Measurements from ENCODE around the gene BMPER.

The BMPER gene

GRCh38 chr7:34059136-34059828 is 153.9 kb downstream of the BMPER start:
- no peak for DNase-seq (ENCODE audit: low read depth in 2 of 2, low spot score in 1 of 2)

- DNase-seq (ENCODE audit: low read depth in 2 of 2, low spot score in 1 of 2), result no peak
Observed at GRCh38 chr7:34060196-34060947, 155.0 kb downstream of the BMPER start.

GRCh38 chr7:34061149-34061548 is 155.8 kb downstream of the BMPER start:
- DNase-seq (ENCODE audit: low read depth in 2 of 2, low spot score in 1 of 2), result no peak

- DNase-seq (ENCODE audit: low read depth in 2 of 2, low spot score in 1 of 2), result no peak
Observed at GRCh38 chr7:34062341-34062740, 157.0 kb downstream of the BMPER start.

- no peak for DNase-seq (ENCODE audit: low read depth in 2 of 2, low spot score in 1 of 2)
Observed at GRCh38 chr7:34062826-34063225, 157.5 kb downstream of the BMPER start.

GRCh38 chr7:34064519-34065158 is 159.3 kb downstream of the BMPER start:
- DNase-seq (ENCODE audit: low read depth in 2 of 2, low spot score in 1 of 2), result no peak

- DNase-seq (ENCODE audit: low read depth in 2 of 2, low spot score in 1 of 2), result no peak
Observed at GRCh38 chr7:34066411-34066810, 161.1 kb downstream of the BMPER start.

- no peak for DNase-seq (ENCODE audit: low read depth in 2 of 2, low spot score in 1 of 2)
Observed at GRCh38 chr7:34067005-34067778, 161.9 kb downstream of the BMPER start.

- DNase-seq (ENCODE audit: low read depth in 2 of 2, low spot score in 1 of 2), result no peak
Observed at GRCh38 chr7:34069676-34070075, 164.3 kb downstream of the BMPER start.

GRCh38 chr7:34070511-34071323 is 165.4 kb downstream of the BMPER start:
- no peak for DNase-seq (ENCODE audit: low read depth in 2 of 2, low spot score in 1 of 2)

- DNase-seq (ENCODE audit: low read depth in 2 of 2, low spot score in 1 of 2), result no peak
Observed at GRCh38 chr7:34073676-34074075, 168.3 kb downstream of the BMPER start.

GRCh38 chr7:34074421-34074820 is 169.1 kb downstream of the BMPER start:
- no peak for DNase-seq (ENCODE audit: low read depth in 2 of 2, low spot score in 1 of 2)

GRCh38 chr7:34075523-34076370 is 170.4 kb downstream of the BMPER start:
- no peak for DNase-seq (ENCODE audit: low read depth in 2 of 2, low spot score in 1 of 2)

GRCh38 chr7:34077168-34077567 is 171.8 kb downstream of the BMPER start:
- DNase-seq (ENCODE audit: low read depth in 2 of 2, low spot score in 1 of 2), result no peak

- DNase-seq (ENCODE audit: low read depth in 2 of 2, low spot score in 1 of 2), result no peak
Observed at GRCh38 chr7:34078864-34079263, 173.5 kb downstream of the BMPER start.

GRCh38 chr7:34080513-34080912 is 175.2 kb downstream of the BMPER start:
- no peak for DNase-seq (ENCODE audit: low read depth in 2 of 2, low spot score in 1 of 2)

GRCh38 chr7:34081935-34082334 is 176.6 kb downstream of the BMPER start:
- DNase-seq (ENCODE audit: low read depth in 2 of 2, low spot score in 1 of 2), result no peak

GRCh38 chr7:34083440-34083839 is 178.1 kb downstream of the BMPER start:
- no peak for DNase-seq (ENCODE audit: low read depth in 2 of 2, low spot score in 1 of 2)

GRCh38 chr7:34084651-34085050 is 179.3 kb downstream of the BMPER start:
- DNase-seq (ENCODE audit: low read depth in 2 of 2, low spot score in 1 of 2), result no peak

- DNase-seq (ENCODE audit: low read depth in 2 of 2, low spot score in 1 of 2), result no peak
Observed at GRCh38 chr7:34086064-34086463, 180.7 kb downstream of the BMPER start.

Data from stimulated activated CD8-positive, alpha-beta memory T cell treated with anti-CD3 and anti-CD28 coated beads, Interleukin-4, amount 100 ng/mL, for 4 hours (primary cell).